Type B pancreatic cell (in vitro differentiated cells): Measurements from ENCODE around the gene AFAP1. TPM values are rescaled to one million over a fixed set of nuclear protein-coding genes. Genes with fewer than 3 reads are reported as not detected.

ENCODE experiments used
- DNase-seq: peaks from one replicate; pipeline ENCODE4 v3.0.0; 2021; ENCODE audit warnings: mixed read lengths; ENCODE audit not compliant: unreplicated experiment; ENCODE audit errors: extremely low spot score
- H3K27ac Mint-ChIP-seq: 2 replicates; pipeline ENCODE4 v1.8.0; 2021; ENCODE audit warnings: mild to moderate bottlenecking, mixed read lengths
- H3K27me3 Mint-ChIP-seq: 2 replicates; pipeline ENCODE4 v1.8.0; 2021; ENCODE audit warnings: mixed read lengths
- H3K36me3 Mint-ChIP-seq: 2 replicates; pipeline ENCODE4 v1.8.0; 2021; ENCODE audit warnings: mixed read lengths
- H3K4me1 Mint-ChIP-seq: one replicate; pipeline ENCODE4 v1.8.0; 2021; ENCODE audit warnings: mixed read lengths; ENCODE audit not compliant: unreplicated experiment
- H3K4me3 Mint-ChIP-seq: 2 replicates; pipeline ENCODE4 v1.8.0; 2021; ENCODE audit warnings: mild to moderate bottlenecking, mixed read lengths
- H3K9me3 Mint-ChIP-seq: 2 replicates; pipeline ENCODE4 v1.8.0; 2021; ENCODE audit warnings: mixed read lengths
- total RNA-seq: library from RNA; stranded (reverse); gene quantifications from 2 replicates; pipeline ENCODE4 v1.2.1, GENCODE V29; 2021; ENCODE audit warnings: low replicate concordance
- TF ChIP-seq, protein P1 (sequence below): fragments of 200-600 bp; sonication (generic); conservative IDR thresholded peaks from 2 replicates; pipeline ENCODE4 v1.5.0; 2021; ENCODE audit warnings: antibody characterized with exemption, mild to moderate bottlenecking

Gene AFAP1
- total RNA-seq, 1 donor from 2014 or later: 36.6 TPM

DNA sequence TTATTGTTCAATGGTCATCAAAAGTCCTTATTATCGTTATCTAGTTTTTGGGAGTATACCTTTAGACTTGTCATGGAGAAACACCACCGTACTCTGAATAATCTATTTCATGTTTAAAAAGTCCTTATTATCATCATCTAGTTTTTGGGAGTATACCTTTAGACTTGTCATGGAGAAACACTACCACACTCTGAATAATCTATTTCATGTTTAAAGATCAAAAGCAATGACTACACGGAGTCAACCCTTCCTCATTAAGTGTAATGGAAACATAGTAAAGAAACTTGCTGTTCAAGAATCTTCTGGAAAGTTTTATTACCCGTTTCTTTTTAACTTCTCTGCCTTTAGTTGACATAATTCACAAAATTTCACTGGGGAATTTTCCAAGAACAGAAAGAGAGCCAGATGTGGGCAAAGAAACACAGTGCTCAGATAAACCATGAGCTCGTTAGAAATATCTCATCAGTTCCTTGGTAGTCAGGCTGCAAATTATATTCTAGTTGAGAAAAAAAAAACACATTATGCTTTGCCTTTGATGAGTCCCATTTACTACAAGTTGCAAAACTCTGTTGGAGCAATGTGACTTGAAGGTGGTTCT, 158.8 kb downstream of the AFAP1 start:
- no peak overlapping the region for H3K4me3 Mint-ChIP-seq
- H3K9me3 Mint-ChIP-seq: no peaks in the 10 kb centered on the region
- peaks cover 19% of the 10 kb centered on the region for H3K4me1 Mint-ChIP-seq
- peaks cover 39% of the 10 kb centered on the region for H3K36me3 Mint-ChIP-seq
- DNase-seq: no peak
- no peaks in the 10 kb centered on the region for H3K27me3 Mint-ChIP-seq
- TF ChIP-seq, protein P1, sequence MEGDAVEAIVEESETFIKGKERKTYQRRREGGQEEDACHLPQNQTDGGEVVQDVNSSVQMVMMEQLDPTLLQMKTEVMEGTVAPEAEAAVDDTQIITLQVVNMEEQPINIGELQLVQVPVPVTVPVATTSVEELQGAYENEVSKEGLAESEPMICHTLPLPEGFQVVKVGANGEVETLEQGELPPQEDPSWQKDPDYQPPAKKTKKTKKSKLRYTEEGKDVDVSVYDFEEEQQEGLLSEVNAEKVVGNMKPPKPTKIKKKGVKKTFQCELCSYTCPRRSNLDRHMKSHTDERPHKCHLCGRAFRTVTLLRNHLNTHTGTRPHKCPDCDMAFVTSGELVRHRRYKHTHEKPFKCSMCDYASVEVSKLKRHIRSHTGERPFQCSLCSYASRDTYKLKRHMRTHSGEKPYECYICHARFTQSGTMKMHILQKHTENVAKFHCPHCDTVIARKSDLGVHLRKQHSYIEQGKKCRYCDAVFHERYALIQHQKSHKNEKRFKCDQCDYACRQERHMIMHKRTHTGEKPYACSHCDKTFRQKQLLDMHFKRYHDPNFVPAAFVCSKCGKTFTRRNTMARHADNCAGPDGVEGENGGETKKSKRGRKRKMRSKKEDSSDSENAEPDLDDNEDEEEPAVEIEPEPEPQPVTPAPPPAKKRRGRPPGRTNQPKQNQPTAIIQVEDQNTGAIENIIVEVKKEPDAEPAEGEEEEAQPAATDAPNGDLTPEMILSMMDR: no peak
- H3K27ac Mint-ChIP-seq: no peak overlapping the region

DNA sequence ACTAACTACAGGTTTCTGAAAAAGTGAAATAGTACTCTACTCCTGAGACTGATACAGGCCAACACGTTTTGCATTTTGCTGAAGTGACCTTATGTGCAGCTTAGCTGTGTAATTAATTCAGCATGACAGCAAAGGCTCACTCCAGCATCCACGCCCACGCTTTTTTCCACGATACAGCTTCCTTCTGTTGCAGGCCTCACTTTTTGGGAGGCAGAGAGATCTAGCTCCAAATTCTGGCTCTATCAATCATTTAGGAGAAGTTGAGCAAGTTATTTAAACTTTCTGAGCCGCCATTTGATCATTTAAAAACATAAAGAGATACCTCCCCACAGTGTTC, 160.3 kb downstream of the AFAP1 start:
- Mint-ChIP-seq H3K27ac (peak overlapping the region; percentile 35), H3K27me3 (no peaks in the 10 kb centered on the region), H3K4me1 (peaks cover 19% of the 10 kb centered on the region), H3K36me3 (peaks cover 39% of the 10 kb centered on the region), H3K9me3 (no peaks in the 10 kb centered on the region), H3K4me3 (no peak overlapping the region)
- TF ChIP-seq, protein P1: no peak
- DNase-seq: no peak

DNA sequence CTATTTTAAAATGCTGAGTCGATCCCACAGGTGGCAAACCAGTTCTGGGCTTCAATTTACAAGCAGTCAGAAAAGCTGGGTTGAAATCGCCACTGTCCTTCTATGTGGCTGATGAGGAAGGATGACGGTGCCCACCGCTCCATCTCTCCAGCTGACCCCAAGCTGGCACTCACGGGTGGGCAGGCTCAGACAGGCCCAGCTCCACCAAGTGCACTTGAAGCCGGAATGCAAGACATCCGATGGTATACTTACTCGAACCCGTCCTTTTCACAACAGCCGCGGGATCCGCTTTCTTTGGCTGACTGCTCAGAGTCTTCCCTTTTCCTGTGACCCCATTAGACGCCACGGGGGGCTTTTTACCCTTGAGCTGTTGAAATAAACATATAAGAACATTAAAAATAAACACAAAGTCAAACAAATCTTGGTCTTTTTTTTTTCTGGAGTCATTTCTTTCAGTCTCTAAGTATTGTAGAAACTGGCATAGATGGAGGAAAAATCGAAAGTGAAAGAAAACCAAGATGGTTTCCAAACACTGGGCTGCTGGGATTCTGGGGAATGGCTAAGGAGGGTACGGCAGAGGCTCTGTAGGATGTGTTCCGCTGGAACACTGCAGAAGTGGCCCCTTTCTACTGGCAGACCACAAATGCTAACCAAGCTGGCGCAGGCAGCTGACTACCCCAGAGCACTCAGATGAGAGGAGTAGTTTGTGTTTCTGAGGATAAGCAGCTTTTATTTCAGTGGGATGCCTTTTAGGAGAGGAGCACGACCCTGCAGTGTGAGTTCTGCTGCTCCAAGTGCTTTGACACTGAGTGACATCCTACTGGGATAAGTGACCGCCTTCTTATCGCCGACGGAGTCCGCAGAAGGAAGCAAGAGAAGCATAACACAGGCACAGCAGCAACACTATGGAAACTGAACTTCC, 160.9 kb downstream of the AFAP1 start:
- Mint-ChIP-seq H3K9me3 (no peaks in the 10 kb centered on the region), H3K36me3 (peaks cover 40% of the 10 kb centered on the region), H3K27ac (peak overlapping the region; percentile 35), H3K4me3 (peak overlapping the region; percentile 54), H3K4me1 (peaks cover 19% of the 10 kb centered on the region), H3K27me3 (no peaks in the 10 kb centered on the region)
- DNase-seq: no peak
- TF ChIP-seq, protein P1: no peak

DNA sequence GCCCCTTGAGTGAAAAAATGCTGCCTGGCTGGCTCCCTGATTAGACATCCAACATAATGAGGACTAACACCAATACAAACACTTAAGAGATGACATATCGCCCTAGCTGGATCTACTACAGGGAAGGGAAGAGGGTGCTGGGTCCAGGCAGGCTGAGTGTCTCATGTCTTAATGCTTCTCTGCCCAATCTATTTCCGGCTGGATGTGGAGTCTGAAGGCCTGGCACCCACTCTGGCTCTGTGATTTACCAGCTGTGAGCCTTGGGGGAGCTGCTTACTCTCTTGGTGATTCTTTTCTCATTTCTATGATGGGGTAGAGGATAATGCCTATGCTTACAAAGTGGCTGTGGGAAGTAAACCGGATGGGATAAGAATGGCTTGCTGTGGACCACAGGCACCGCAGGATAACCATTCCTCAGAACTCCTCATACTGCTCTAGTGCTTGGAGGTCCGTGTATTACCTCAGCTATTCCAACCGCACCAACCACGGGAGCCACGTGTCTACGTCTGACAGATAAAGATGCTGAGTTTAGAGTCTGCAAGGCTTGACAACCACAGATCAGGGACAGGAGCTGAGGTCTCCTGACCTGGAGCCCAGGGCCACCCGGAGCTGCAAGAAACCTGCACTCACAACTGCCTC, 161.7 kb downstream of the AFAP1 start:
- peaks cover 41% of the 10 kb centered on the region for H3K36me3 Mint-ChIP-seq
- H3K27me3 Mint-ChIP-seq: no peaks in the 10 kb centered on the region
- TF ChIP-seq, protein P1: no peak
- H3K27ac Mint-ChIP-seq: no peak overlapping the region
- no peak overlapping the region for H3K4me3 Mint-ChIP-seq
- no peak for DNase-seq
- peaks cover 19% of the 10 kb centered on the region for H3K4me1 Mint-ChIP-seq
- H3K9me3 Mint-ChIP-seq: no peaks in the 10 kb centered on the region

DNA sequence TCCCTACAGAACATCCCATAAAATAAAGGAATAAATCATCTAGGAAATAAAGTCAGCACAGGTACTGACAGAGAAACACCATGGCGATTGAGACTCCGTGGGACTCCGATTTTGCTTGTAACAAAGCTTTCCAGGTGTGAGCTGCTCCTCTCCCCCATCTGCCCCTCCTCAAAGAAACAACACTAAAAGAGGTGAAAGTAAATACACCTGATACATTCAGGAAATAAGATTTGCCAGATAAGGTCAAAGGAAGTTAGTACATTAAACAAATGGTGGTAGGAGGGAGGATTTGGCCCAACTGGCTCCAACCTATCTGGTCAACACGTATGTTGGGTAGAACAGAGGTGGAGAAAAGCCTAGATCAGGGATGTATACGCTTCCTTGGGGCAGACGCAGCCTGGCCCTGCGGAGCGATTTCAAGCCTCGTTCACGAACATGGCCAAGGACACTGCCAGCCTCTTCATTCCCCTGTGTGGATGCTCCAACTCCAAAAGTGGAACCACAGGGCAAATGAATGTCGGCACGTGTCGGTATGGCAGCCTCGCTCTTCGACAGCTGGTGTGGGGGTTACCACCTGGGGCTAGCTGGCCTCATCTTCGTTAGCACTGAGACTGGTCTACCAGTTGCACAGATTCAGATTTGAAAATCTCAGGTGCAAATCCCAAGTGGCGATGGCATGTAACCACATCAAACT, 162.5 kb downstream of the AFAP1 start:
- TF ChIP-seq, protein P1: no peak
- Mint-ChIP-seq H3K36me3 (peaks cover 38% of the 10 kb centered on the region), H3K4me3 (no peak overlapping the region), H3K9me3 (no peaks in the 10 kb centered on the region), H3K27ac (no peak overlapping the region), H3K27me3 (no peaks in the 10 kb centered on the region), H3K4me1 (peaks cover 19% of the 10 kb centered on the region)
- DNase-seq: no peak
